H1 (cell line): ENCODE data around the gene GRP. TPM values are rescaled to one million over a fixed set of nuclear protein-coding genes. Genes with fewer than 3 reads are reported as not detected.

Experiments
- KDM4A ChIP-seq: IDR thresholded peaks from one replicate; pipeline ENCODE4 v1.7.1; 2012; ENCODE audit warnings: low read depth, mild to moderate bottlenecking, moderate library complexity, low read length, inconsistent platforms; ENCODE audit not compliant: severe bottlenecking
- MAFK ChIP-seq: IDR thresholded peaks from 2 replicates; pipeline ENCODE4 v1.6.1; 2012; ENCODE audit warnings: low read depth, mild to moderate bottlenecking, improper control_type of control experiment, low read length
- SAP30 ChIP-seq: fragments of 300-600 bp; sonication (generic); IDR thresholded peaks from 2 replicates; pipeline ENCODE4 v1.7.1; 2012; ENCODE audit warnings: low read length, moderate library complexity, mild to moderate bottlenecking, inconsistent platforms; ENCODE audit not compliant: insufficient read depth, insufficient replicate concordance
- polyA plus RNA-seq, 7 experiments: library from polyadenylated mRNA; depleted of rRNA in 3 of 7; stranded (reverse) in 5 of 7; unstranded in 2 of 7; fragments of >200 nt in 5 of 7; fragments of 200-250 nt in 2 of 7; gene quantifications; 1 replicate in 5 of 7; 2 replicates in 1 of 7; 4 replicates in 1 of 7; pipeline versions ENCODE4 v1.2.1 to v1.2.3, GENCODE V29; 2011 to 2013; ENCODE audit warnings: missing spikeins in 2 of 7, mixed read lengths in 2 of 7
- total RNA-seq: library from RNA; stranded (reverse); fragmentation: NEBNext Ultra II Directional; extraction: Animal tissue kit (Norgen Biotek cat#: 25700); gene quantifications from 2 replicates; pipeline ENCODE4 v1.2.1, GENCODE V29; 2021
- TF ChIP-seq, protein P1 (sequence below): IDR thresholded peaks from 2 replicates; pipeline ENCODE4 v1.6.1; 2011; ENCODE audit warnings: low read length, improper control_type of control experiment
- TF ChIP-seq, protein P2 (sequence below): IDR thresholded peaks from 2 replicates; pipeline ENCODE4 v1.6.1; 2012; ENCODE audit warnings: inconsistent platforms

Gene GRP
- total and polyA plus RNA-seq, 2 of the 8 experiments (the other 6 are each of a cell fraction or from before 2014, with no cell fraction given), result not detected

DNA sequence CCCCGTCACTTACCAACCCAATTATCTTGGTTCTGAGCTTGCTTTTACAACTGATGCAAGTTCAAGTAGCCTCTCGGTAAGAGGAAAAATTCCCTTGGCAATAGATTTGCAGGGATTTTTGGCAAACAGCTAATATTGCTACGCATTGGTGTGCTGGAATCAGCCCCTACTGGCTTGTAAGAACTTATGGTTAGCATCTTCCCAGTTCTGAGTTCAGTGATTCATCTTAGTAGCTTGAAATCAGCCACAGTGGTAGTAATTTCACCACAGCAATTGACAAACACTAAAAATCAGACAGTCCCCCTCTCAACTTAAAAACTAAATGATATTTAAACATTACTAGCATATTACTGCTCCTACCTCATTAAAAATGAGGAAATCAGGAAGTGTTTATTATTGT lies 59.2 kb downstream of the GRP start (continued):
- TF ChIP-seq KDM4A (no peak), SAP30 (no peak), MAFK (no peak)
- TF ChIP-seq, protein P1, sequence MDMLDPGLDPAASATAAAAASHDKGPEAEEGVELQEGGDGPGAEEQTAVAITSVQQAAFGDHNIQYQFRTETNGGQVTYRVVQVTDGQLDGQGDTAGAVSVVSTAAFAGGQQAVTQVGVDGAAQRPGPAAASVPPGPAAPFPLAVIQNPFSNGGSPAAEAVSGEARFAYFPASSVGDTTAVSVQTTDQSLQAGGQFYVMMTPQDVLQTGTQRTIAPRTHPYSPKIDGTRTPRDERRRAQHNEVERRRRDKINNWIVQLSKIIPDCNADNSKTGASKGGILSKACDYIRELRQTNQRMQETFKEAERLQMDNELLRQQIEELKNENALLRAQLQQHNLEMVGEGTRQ, result no peak
- TF ChIP-seq, protein P2, sequence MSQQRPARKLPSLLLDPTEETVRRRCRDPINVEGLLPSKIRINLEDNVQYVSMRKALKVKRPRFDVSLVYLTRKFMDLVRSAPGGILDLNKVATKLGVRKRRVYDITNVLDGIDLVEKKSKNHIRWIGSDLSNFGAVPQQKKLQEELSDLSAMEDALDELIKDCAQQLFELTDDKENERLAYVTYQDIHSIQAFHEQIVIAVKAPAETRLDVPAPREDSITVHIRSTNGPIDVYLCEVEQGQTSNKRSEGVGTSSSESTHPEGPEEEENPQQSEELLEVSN, result no peak
